HG02973 (cell line): Measurements from ENCODE around the gene ZNF593OS.

ENCODE experiments used
- ATAC-seq: cut with Tn5 transposase; IDR thresholded peaks from one replicate; pipeline ENCODE4 v1.9.1; 2021; ENCODE audit warnings: moderate library complexity; ENCODE audit not compliant: unreplicated experiment

Gene ZNF593OS

DNA sequence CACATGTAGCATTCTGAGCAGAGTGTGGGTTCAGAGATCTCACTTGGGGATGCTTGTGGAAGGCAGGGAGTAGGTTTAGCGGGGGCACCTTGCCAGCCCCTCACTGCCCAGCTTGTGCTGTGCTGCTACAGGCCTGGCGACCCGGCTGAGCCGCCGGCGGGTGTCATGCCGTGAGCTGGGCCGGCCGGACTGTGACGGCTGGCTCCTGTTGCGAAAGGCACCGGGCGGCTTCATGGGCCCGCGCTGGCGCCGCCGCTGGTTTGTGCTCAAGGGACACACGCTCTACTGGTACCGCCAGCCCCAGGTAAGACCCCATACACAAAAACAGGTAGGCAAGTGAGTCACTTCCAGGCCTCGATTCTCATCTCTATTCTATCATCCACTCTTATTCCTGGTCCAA lies 13.3 kb upstream of the ZNF593OS start:
- ATAC-seq: no peak

DNA sequence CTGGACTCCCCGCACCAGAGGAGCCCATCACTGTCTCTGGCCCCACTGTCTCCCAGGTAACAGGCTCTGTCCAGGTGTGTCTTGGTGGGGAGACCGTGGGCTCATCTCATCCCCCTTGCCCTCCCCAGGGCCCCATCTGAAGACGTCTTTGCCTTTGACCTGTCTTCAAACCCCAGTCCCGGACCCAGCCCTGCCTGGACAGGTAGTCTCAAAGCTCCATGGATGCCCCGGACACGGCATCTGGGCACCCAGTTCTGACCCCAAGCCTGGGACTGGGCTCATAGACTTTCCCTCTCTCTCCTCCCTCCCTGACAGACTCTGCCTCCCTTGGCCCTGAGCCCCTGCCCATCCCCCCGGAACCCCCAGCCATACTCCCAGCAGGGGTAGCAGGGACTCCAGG lies 12.5 kb upstream of the ZNF593OS start:
- no peak for ATAC-seq

DNA sequence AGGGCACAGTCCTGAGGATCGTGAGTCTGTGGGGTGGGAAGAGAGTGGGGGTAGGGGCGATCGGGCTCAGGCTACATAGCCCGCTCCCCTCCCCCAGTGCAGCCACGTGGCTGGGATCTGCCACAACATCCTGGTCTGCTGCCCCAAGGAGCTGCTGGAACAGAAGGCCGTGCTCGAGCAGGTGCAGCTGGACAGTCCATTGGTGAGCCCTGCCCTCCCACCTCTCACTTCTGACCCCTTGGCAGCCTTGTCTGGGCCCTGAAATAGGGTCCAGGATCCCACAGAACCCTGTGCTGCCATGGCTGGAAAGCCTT lies 10.7 kb upstream of the ZNF593OS start:
- no peak for ATAC-seq

DNA sequence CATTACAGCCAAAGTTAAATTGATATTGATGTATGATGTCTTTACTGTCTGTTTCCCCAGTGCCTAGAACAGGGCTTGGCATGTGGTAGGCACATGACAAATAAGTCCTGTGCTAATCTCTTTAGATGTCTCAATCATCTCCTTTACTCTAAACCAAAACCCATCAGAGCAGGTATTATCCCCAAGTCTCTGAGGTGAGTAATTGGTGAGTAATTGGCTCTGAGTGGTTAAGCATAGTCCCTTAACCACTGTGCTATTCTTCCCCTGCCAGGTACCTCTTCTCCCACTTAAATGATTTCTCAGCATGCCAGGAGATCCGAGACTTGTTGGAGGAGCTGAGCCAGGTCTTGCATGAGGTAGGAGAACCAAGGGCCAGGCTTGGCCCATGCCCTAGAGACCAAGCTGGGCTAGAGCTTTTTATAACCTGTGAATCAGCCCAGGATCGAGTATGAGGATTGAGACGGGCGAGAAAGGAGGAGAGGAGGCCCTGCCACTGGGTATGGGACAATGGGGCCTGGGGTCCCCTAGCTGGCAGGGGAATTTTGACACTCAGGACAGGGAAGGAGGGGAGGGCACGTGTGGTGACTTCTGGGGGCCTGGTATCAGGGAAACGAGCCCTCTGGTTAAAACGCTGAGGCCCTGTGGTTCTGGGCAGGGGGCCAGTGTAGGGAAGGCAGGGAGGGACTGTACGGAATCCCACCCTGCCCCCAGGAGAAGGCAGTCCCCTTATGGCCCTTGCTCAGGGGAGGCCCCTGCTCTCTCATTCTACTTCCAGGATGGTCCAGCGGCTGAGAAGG lies 10.2 kb upstream of the ZNF593OS start:
- ATAC-seq: no peak

DNA sequence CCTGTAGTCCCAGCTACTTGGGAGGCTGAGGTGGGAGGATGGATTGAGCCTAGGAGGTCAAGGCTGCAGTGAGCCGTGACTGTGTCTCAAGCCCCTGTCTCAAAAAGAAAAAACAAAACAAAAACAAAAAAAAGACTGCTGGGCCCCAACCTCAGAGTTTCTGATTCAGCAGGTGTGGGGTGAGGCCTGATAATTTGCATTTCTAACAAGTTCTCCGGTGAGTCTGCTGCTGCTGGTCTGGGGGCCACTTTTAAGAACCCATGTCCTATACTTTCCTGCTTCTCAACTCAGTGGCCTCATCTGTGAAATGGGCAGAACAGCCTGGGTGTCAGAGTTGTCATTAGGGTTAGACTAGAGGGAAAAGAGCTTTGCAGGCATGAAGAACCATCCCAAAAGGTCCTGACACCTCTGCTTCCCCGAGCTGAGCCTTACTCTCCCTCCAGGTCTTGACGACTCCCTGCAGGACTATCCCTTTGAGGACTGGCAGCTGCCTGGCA lies 8.4 kb upstream of the ZNF593OS start:
- ATAC-seq: no peak

DNA sequence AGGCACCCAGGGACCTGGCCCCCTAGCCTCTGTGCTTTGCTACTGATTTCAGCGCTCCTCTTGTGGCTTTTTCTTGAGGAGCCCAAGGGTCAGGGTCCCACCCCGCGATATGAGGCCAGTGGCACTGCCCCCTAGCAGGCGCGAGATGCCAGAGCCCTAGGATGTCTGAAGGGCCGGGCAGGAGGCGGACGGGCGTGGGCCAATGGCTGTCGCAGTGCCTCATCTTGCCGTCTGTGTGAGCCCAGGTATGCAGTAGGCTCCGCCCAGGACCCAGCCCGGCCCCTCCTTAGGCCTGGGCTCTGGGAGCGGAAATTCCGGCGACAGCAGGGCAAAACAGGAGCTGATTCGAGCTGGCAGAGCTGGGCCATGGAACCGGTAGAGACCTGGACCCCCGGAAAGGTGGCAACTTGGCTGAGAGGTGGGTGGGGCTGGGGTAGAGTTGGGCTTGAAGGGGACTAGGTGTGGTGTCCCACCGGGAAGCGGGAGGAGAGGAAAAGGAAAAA lies 5.6 kb upstream of the ZNF593OS start, which contains the start of gene CNKSR1:
CNKSR1 (plus strand) TSS at position 310 of the 503 bp plus-strand sequence; CDS start at position 367, 57 bp downstream.
- no peak for ATAC-seq

DNA sequence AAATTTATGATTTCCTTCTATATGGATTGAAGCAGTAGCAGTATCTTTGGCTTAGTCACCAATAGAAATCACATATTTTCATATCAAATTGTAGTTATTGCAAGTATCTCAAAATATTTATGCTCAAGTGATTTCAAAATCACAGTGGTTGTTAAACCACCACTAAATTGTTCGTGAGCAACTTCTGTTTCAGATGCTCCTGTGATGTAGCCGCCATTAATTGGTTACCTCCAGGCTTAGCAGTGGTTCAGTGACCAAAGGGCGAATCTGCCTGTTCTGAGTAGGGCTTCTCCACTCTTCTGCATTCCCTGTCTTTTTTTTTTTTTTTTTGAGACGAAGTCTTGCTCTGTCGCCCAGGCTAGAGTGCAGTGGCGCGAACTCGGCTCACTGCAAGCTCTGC lies 3.7 kb upstream of the ZNF593OS start:
- no peak for ATAC-seq

DNA sequence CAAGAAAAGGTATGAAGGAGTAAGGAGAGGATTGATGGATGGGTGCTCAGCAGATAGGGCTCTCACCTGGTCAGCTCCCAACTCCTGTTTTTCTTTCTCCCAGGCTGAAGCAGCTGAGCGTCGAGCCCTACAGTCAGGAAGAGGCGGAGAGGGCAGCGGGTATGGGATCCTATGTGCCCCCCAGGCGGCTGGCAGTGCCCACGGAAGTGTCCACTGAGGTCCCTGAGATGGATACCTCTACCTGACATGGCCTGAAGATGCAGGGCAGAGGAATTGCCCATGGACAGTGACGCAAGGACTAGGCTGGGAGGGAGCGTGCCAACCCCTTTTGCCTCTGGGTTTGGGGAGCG lies 1.2 kb downstream of the ZNF593OS start:
- ATAC-seq: no peak

DNA sequence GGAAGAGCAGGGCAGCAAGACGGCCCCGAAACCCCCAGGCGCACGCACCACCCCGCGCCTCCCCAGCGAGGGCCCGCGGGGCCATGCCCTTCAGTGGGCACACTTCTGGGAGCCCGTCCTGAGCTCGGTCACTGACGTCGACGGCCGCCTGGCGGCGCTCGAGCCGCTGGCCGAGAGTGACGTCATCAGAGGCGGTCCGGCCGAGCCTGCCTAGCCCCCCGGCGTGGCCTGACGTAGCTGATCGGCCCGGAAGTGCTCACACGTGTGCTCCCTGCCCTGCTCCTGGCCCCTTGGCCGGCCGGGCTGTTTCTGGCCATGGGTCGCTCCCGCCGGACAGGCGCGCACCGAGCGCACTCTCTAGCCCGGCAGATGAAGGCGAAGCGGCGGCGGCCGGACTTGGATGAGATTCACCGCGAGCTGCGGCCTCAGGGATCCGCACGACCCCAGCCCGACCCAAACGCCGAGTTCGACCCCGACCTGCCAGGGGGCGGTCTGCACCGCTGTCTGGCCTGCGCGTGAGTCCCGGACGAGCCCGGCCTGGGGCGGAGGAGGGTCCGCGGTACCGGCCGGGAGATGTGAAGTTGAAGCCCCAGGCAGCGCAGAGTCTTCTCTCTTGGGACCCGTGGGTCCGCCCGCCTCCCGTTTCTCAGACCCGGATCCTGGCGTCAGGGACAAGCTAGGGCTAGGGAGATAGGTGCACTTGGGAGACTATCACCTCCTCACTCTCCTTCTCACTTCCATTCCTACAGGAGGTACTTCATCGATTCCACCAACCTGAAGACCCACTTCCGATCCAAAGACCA lies 1.8 kb downstream of the ZNF593OS start, which contains the start of gene ZNF593:
ZNF593 (plus strand) TSS at position 240 of the 803 bp plus-strand sequence; CDS start at position 316, 76 bp downstream.
- peak; percentile 82 for ATAC-seq

DNA sequence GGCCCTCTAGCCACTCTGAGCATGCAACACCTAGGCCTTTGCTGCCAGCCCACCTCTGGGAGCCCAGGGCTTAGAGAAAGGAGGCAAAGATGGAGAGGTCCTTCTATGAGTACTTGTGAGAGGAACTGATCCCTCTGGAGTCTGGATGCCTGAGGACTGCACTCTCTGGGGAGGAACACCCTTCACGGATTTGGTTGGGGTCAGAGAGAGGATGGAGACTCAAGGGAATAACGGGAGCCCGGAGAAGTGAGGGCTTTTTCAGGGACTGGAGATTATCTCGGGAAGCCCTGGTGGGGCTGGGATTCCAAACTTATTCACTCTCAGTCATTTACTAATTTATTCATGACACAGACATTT lies 2.5 kb downstream of the ZNF593OS start:
- no peak for ATAC-seq

DNA sequence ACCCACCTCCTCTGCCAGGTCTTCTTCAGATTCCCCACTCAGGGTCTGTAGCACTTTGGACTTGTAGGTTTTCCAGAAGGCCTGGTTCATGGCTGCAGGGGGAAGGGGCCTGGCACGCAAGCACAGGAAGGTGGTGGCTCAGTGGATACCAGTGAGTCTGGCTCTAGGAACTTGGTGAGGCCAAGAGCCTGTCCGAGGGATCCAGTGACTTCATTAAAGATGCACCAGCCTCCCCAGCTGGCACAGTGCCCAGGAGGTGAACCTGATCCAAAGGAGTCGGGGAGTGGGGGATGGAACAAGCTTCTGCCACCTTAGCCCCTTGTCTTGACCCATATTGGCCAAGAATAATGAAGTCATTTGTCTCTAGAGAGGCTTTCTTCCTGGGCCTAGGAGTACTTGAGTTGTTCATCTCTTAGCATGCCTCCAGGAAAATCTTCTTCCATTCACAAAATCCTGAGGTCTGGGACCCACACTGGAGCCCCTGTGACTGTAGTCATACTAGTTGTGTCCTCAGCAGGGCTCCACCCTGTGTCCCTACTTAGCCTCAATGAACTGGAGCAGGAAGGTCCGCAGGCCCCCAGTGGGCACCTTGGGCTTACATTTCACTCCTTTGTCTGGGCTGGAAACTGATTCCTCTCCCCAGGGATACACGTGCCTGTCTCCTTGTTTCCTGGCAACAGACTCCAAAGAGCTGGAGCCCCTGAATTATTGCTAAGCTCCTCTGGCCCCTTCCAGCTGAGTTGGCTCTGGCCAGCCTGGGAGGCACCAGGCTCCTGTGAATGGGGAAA lies 3.0 kb downstream of the ZNF593OS start, which contains the start of gene C1orf232:
C1orf232 (minus strand) TSS at position 554 of the 788 bp plus-strand sequence; CDS start at position 90, 464 bp downstream.
- no peak for ATAC-seq

DNA sequence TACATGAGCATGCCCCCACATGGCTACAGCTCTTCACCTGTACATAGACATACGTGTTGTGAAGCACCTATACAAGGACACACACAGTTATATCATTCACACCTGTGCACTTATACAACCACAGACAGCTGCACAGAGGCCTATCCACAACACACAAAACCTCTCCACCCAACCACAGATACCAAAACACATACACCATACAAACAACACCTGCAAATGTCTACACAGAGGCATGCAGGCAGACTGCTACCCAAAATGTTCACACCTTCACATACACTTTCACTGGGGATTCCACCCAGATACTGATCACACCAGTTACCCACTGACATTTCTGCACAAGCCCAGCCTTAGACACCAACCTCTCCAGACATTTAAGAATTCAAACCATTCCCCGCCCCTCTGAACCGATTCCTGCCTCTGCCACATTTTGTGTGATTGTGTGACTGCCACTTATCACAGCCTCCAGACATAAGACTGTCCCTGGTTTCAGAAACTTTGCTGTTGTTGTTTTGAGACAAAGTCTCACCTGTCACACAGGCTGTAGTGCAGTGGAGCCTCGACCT lies 4.8 kb downstream of the ZNF593OS start:
- no peak for ATAC-seq

DNA sequence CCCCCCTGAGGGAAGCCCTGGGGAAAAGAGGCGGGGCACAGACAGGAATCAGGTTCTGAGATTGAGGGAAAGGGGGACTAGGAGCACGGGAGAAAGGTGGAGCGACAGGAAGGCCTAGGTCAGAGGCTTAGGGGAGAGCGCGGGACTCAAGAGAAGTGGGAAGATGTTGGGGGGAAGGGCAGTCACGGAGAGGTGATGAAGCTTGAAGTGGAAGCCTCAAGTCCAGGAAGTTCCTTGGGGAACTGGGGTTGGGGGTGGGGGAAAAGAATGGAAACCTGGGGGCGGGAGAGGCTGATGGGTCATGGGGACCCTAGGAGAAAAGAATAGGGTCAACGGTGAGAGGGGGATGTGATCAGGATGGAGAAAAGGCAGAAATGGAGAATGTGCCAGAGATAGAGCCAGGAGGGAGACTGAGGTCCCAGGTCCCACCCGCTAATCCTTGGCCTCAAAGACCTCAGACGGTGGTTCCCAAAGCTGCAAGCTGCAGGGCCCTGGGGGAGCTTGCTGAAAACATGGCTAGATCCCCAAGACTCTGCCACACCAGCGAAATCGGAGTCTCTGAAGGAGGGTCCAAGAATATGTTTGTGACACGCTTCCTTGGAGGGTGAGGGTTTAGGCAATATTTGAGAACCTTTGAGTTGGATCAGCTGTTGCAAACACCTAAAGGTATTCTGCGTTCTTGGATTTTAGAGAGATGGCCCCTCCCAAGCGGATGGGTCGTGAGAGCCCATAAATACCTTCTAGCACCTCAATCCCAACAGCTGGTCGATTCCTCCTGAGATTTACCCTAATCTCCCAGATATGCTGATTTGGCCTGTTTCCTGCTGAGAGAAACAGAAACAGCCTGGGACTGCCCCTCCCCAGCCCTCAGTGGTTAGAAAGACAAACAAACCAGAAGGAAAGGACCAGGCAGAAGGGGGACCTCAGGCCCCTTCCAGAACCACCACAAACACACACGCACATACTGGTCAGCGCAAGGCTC lies 6.5 kb downstream of the ZNF593OS start:
- no peak for ATAC-seq

DNA sequence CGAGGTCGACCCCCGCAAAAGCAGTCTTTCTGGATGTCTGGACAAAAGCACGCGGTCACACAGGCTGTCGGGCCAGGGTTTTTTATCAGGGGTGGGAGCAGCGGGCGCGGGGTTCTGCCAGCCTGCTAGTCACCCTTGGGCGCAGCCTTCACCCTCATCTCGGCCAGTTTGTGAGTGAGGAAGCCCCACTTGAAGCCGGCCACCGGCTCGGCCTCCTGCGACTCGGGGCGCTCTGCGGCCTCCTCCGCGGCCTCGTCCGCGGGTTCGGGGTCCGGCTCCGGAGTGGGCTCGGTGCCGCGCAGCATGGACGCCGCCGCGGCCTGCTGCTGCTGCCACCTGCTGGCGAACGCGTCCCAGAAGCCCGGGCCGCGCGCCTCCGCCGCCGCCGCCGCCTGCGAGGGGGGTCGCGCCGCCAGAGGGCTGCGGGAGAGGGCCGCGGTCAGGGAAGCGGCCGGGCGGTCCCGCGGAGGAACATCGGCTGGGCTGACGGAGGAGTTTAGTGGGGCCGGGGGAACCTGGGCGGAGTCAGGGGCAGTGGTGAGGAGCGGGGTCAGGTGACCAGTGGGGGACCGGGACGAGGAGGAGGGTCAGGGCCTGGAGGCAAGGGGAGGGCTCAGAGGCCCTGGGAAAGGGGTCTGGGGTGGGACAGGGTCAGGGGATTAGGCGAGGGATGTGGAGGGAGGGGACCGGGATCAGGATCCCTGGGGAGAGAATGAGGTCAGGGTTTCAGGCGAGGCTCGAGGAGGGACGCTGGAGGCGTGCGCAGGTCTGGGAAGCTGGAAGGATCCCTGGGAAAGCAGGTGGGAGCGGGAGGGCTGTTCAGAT lies 7.4 kb downstream of the ZNF593OS start:
- ATAC-seq: no peak

DNA sequence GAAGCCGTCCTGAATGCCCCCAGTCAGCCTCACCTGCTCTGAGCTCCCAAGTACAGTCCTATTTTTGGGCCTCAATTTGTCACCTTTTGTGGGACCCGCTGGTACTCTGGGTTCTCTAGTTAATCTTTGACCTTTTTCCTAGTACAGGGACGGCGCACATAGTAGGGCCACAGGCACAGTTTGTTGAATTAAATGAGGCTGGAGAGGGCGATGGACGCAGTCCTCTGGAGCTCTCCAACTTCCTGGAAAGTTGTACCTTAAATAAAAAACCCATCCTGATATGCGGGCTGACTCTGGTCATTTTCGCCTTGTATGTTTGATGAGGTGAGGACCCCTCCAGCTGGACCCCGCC lies 8.0 kb downstream of the ZNF593OS start:
- ATAC-seq: no peak

DNA sequence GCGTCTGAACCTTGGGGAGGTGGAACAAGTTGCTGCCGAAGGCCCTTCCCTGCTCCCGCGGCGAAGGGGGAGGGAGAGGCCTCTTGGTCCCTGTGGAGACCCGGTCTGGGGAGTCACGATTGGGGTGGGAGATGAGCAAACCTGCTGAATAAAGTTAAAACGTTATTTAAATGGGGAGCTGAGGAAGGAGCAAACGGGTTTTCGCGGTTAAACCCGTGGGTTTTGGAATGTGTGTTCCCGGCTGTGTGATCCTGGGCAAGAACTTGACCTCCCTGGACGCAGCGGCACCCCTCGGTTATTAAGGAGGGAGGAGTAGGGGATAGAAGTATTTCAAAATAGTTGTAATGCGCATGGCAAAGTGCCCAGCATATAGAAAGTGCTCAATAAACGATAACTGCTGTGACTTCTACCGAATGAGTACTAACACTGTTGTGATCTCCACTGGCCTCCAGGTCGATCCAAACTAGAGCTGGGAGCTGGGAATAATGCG lies 9.4 kb downstream of the ZNF593OS start:
- no peak for ATAC-seq

DNA sequence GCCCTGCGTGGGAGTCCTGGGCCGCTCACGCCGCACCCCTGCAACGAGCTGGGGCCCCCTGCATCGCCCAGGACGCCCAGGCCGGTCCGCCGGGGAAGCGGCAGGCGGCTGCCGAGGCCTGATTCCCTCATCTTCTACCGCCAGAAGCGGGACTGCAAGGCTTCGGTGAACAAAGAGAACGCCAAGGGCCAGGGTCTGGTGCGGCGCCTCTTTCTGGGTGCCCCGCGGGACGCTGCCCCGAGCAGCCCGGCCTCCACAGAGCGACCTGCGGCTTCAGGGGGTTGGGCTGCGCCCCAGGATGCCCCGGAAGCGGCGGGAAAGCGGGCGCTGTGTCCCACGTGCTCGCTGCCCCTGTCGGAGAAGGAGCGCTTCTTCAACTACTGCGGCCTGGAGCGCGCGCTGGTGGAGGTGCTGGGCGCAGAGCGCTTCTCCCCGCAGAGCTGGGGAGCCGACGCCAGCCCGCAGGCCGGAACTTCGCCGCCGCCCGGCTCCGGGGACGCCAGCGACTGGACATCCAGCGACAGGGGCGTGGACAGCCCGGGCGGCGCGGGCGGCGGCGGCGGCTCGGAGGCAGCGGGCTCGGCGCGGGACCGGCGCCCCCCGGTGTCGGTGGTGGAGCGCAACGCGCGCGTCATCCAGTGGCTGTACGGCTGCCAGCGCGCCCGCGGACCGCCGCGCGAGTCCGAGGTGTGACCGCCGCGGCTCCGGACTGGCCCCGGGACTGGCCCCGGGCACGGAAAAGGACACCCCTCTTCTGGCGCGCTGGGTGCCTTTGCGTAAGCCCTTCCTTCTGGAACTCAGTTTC lies 10.0 kb downstream of the ZNF593OS start:
- ATAC-seq: no peak
